Stimulated activated CD8-positive, alpha-beta memory T cell treated with anti-CD3 and anti-CD28 coated beads, Interleukin-4, amount 100 ng/mL, for 1 hour (primary cell): ENCODE results near the gene CACHD1.

Experiments
- DNase-seq, 2 donors: peaks; one replicate each; pipeline ENCODE4 v3.0.0-alpha.2; 2020; ENCODE audit warnings: low read depth in 2 of 2, low spot score in 1 of 2

The CACHD1 gene

GRCh38 chr1:64651841-64652240 is 181.9 kb downstream of the CACHD1 start:
- DNase-seq = no peak

GRCh38 chr1:64653466-64653865 is 183.5 kb downstream of the CACHD1 start:
- DNase-seq = no peak

DNA sequence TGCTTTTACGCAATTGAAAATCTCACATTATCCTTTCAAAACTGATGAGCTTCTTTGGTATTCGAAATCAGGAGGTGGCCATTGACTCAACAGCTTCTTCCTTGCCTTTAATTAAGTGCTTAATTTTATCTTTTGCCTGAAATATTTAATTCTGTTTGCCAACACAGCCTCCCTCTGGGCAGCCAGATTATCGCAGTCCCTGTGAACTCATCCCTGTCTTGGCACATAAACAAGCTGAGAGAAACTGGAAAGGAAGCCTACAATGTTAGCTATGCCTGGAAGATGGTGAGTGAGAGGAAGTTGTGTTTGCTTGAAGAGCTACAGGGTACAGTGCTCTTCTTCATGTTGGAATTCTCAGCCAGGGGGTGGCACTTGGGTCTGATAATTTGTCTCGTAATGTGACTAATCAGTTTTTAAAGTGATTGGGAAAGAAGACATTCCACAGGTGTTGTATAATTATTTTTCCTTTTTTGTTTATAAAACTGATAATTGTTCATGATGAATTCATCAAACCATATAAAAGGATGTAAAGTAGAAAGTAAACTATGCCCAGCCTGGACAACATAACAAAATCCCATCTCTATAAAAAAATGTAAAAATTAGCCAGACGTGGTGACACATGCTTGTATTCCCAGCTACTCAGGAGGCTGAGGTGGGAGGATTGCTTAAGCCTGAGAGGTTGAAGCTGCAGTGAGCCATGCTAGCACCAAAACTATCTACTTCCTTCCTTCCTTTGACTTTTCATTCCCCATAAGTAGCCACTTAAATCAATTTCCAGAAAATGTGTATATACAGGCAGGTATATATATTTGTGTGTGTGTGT is 184.8 kb downstream of the CACHD1 start:
- no peak for DNase-seq

DNA sequence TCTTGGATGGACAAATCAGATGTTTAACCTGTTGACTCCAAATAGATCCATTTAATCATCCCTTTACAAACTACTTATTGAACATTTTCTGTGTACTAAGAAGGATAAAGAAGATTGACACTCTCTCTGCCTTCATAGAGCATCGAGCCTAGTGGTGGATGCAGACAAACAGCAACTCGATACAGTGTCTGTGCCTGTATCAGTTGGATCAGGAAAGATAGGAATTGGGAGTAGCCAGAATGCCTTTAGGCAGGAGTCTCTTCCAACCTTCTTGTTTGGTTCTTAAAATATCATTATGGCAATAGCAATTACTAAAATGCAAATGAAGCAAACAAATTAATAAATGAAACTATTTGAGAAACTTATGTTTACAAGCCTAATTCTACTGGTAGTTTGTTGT is 185.9 kb downstream of the CACHD1 start:
- no peak for DNase-seq

DNA sequence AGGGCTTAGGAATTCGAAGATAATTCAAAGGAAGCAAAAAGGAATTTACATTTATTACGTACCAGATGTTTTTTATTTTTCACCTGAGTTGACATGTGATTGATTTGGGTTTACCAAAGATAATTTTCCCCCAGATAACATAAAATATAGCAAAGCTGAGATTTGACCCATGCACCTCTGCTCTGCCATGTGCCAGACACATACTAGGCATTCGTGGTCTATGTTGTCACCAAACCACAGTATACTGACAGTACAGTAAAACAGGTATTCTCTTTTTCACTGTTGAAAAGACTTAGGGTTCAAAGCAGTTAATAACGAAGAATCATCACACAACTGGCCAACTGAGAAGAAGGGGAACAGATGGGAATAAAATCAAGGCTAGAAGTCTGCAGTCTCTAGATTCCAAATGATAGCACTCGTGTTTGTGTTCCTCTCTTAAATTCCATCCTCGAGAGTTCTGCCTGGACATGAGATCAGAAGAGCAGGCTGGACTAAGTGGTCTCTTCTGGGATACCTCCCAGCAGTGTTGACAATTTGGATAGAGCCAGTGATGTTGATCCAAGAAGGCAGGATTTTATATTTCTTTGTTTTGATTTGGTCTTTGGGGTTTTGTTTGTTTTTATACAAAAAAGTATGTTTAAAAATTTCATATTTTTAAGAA is 189.7 kb downstream of the CACHD1 start:
- DNase-seq = no peak

- no peak for DNase-seq
Observed at GRCh38 chr1:64663668-64664067, 193.7 kb downstream of the CACHD1 start.

GRCh38 chr1:64664299-64664698 is 194.4 kb downstream of the CACHD1 start:
- DNase-seq = no peak

GRCh38 chr1:64669098-64669675 is 199.3 kb downstream of the CACHD1 start:
- no peak for DNase-seq

DNA sequence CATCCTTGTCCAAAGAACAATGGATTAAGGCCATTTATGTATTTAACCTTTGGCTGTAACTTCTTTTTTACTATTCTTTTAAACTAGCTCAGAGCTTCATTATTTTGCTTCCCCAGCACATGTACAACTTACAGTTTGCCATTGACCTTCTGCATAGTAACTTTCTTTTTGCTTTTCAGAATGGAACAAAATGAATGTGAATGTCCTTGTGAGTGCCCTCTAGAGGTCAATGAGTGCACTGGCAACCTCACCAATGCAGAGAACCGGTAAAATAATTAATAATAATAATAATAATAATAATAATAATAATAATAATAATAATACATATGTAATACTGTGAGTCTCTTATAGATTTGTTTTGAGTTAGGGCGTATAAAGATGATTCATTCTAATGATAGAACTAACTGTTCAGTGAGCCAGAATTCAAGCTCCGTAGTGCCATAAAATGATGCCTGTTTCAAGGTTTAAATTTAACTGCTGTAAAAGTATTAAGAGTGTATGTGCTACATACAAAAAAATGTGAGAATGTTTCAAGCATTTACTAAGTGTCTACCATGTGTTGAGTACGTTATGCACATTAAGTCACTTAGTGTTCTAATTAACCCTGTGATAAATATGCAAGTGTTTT is 205.9 kb downstream of the CACHD1 start:
- no peak for DNase-seq

GRCh38 chr1:64676386-64676785 is 206.5 kb downstream of the CACHD1 start:
- DNase-seq = no peak

DNA sequence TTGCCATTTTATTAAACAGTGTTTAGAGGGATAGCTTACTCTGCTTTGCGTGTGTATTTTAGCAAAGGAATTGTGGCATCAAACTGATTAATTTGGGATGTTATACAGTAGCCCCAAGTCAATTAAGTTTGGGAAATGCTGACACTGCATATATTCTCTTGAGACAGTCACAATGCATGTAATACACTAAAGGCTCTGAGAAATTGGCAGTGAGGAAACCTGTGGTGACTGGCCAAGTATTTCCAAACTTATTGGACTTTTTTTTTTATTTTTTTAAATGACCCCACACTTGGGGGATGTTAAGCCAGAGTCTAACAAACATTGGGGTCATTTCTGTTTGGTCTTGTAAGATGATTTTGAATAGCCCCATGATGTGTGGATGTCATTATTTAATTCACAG is 207.6 kb downstream of the CACHD1 start:
- no peak for DNase-seq

DNA sequence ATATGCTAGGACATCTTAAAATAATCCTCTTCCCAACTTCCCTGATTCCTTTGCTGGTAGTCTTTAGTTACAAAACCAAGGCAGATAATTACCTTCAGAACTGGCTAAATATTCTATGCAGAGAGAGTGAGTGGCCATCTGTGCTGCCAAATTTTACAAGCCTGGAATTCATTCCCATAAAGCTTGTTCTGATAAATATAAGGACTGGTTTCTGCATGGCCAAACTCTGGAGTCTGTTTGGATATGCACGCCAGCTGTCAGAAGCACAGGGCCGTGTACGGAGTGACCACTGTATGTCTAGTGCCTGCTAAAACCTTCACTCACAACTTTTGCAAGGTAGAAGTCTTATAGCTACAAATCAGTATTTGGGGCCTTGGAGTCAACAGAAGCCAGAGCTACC is 208.4 kb downstream of the CACHD1 start:
- no peak for DNase-seq

- DNase-seq = no peak
Observed at GRCh38 chr1:64679177-64679576, 209.2 kb downstream of the CACHD1 start.

- DNase-seq = no peak
Observed at GRCh38 chr1:64680599-64680998, 210.7 kb downstream of the CACHD1 start.

GRCh38 chr1:64681043-64681442 is 211.1 kb downstream of the CACHD1 start:
- DNase-seq = no peak

DNA sequence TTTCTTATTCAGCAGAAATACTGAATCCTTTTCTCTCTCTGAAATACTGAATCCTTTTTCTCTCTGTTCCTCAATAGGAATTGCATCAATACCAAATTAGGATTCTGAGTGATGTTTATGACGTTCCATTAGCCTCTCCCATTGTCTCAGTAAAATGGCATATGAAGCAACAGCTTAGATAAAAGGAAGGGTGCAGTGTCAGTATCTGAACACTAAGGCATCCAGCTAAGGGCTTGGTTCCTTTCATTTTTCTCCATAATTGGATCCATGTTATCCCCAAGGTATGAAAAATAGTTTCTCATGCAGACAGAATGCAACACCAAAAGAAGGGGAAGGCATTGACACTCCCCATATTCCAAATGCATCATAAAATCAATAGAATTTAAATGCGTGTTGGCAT is 213.5 kb downstream of the CACHD1 start:
- no peak for DNase-seq

DNA sequence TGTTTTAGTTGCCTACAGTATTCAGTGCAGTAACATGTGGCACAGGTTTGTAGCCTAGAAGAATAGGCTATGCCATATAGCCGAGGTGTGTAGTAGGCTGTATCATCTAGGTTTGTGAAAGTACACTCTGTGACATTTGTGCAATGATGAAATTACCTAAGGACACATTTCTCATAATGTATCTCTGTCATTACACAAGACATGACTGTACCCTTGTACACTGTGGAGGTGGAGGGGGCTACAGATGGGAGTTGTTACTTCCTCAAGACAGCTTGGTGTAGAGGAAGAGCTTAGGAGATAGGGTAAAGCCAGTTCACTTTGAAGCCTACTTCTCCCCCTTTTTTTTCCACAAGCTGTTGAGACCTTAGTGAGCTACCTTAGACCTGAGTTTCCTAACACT is 215.3 kb downstream of the CACHD1 start:
- no peak for DNase-seq

GRCh38 chr1:64685765-64686341 is 215.9 kb downstream of the CACHD1 start:
- no peak for DNase-seq

DNA sequence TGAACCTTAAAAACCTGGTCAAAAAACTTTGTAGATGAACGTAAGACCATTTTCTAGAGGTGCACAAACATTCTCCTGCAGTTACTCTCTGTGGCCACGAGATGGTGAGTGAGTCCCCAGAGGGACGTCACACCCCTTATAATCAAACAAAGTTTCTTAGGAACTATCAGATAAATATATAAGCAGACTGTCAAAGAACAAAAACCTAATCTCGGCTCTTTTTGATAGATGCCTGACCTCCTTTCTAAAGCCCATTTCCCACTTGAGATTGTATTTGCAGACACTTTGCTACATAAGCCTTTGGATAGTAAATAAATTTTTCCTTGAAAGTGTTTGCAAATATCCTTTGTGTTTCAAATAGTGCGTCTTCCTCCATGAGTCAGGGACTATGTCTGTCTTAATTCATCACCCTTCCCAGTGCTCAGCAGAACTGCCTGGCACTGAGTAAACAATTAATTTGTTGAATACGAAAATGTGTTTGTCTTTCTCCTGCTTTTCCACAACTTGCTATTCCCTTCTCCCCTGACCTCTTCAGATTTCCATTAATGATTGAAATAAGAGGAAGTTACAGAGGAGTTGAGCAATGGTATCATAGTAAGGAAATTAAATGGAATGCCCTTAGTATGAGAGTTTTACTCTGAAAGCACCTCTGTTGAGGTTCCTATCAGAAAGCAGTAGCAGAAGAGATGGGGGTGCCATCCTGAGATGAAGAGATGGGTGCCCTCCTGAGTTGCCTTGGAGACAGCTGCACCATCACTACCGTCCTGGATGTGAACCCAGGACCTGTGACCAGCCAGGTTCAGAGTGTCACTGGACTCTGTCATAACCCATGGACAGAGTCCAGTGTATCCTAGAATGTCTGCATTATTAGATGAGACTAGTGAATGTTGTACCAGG is 217.1 kb downstream of the CACHD1 start:
- no peak for DNase-seq

GRCh38 chr1:64687725-64688327 is 217.9 kb downstream of the CACHD1 start:
- DNase-seq = no peak
